GM21825 (cell line): ENCODE results near the gene VSIG10.
"Not testable (repeated sequence)": the region's sequence is repeated elsewhere in the genome, so short reads cannot be mapped to it uniquely, and the experiment has no call there.

ENCODE experiments used
- ATAC-seq: cut with Tn5 transposase; IDR thresholded peaks from one replicate; pipeline ENCODE4 v1.9.1; 2021; ENCODE audit warnings: mild to moderate bottlenecking, moderate library complexity; ENCODE audit not compliant: unreplicated experiment

Gene VSIG10

GRCh38 chr12:118035190-118036041 lies 68.4 kb downstream of the VSIG10 start:
- ATAC-seq = peak; percentile 78

DNA sequence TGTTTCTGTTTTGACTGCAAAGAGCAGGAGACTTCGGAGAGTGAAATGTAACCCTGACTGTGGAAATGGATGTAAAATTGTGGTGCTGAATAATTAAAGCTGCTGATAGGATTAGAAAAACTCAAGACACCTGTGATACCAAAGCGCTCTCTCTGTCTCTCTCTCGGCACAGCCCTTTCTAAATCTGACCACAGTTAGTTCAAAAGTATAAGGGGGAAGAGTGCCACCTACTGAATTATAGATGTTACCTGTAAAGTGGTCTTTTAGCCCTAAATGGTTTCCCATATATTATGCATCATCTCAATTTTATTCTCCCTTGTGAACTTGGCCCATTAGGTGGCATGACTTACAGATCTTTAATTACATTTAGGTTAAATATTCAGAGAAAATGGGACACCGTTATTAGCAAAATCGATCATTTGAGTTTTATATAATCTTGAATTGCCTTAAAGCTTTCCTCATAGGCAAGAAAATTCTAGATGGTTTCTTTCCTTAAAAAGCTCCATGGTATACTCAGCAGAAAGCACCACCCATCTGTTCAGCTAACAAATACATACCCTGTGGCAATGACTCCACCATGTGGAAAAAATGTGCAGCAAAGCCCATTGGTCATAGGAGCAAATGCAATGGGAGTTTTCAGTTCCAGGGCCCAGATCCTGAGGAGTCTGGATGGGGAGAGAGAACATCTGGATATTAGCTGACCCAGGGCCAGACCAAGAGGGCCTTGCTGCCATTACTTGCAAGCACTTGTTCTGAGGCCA lies 69.2 kb downstream of the VSIG10 start:
- ATAC-seq = no peak

DNA sequence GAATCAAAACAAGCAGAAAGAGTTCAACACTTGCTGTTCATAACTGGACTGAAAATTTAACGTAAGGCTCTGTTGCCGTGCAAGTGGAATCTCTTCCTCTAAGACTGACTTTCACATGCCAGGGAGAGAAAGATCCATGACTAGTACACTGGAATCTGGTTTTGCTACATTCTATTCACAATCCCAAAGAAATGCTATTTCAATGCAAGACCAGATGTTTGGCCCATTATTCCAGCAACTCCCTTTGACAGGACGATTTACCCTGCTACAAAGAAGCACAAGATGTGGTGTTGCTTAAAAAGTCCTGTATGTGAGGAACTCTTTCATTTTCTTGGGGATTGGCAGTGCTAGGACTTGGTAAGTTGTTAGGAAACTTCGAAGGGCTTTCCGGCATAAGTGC lies 69.9 kb downstream of the VSIG10 start:
- ATAC-seq = no peak

GRCh38 chr12:118033323-118033722 lies 70.5 kb downstream of the VSIG10 start:
- ATAC-seq = no peak

- ATAC-seq = no peak
These were observed 71.6 kb downstream of the VSIG10 start for GRCh38 chr12:118032188-118032587.

GRCh38 chr12:118029166-118029565 lies 74.6 kb downstream of the VSIG10 start:
- no peak for ATAC-seq

- ATAC-seq = no peak
These were observed 78.6 kb downstream of the VSIG10 start for GRCh38 chr12:118025168-118025567.

GRCh38 chr12:118023301-118023860 lies 80.4 kb downstream of the VSIG10 start:
- ATAC-seq = no peak

GRCh38 chr12:118022728-118023109 lies 81.1 kb downstream of the VSIG10 start:
- no peak for ATAC-seq

DNA sequence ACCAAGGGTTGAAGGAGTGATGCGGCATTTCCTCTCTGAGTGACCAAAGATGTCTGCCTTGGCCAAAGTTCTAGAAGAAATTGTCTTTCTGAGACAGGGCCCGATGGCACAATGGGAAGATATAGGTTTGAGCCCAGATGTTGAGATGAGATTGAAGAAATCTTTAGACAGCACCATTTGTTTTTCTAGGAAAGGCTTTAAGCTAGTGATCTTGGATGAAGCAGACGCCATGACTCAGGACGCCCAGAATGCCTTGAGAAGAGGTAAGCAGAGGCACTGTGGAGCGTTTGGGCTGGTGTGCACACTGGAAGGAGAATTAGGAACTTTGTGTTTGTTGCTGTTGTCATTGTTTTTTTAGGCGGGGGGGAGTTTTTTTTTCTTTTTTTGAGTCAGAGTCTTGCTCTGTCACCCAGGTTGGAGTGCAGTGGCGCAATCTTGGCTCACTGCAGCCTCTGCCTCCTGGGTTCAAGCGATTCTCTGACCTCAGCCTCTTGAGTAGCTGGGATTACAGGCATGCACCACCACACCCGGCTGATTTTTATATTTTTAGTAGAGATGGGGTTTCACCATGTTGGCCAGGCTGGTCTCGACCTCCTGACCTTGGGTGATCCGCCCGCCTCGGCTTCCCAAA lies 81.6 kb downstream of the VSIG10 start:
- ATAC-seq = not testable (repeated sequence)

DNA sequence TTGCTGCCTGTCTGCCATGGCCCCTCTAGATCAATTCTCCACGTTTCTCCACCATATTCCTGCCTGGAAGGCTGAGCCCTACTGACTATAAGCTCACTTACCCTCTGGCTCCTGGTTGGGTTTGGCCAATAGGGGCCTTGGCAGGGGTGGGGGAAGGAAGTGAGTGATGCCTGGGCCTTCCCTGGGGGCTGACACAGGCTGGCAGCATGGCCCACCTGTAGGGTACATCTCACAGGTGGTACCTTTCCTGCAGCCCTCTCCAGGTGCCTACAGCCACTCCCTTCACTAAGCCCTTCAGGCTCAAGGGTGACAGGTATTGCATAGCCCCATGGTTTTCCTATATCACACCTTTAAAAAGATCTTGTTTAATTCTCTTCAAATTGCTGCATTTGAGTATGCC lies 83.8 kb downstream of the VSIG10 start:
- no peak for ATAC-seq

- ATAC-seq = no peak
These were observed 85.9 kb downstream of the VSIG10 start for GRCh38 chr12:118017926-118018325.

- peak; percentile 98 for ATAC-seq
These were observed 87.2 kb downstream of the VSIG10 start, which contains the start of gene RFC5 for GRCh38 chr12:118016424-118017264. TSS of gene RFC5 (plus strand) at chr12:118016703. CDS start at chr12:118016828, 125 bp downstream.

- ATAC-seq = no peak
These were observed 87.9 kb downstream of the VSIG10 start for GRCh38 chr12:118015944-118016343.

DNA sequence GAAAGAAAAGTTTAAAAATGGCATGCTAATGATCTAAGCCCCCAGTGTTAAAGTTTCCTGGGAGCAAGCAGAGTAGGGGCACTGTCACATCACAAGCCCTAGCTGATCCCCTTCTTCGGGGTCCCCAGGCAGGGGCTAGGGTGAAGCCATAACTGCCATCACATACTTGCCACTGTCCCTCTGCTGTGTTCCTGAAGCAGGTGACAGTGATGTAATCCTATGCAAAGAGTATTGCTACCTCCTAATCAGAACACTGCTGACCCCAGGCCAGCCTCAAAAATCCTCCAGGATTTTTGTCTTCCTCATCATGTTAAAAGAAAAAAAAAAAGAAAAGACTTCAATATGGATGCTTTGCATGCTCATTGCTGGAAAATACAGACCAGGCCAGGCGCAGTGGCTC lies 88.5 kb downstream of the VSIG10 start:
- no peak for ATAC-seq
